GM13977 (cell line): ENCODE measurements around the gene LYRM2.

ENCODE experiments used
- DNase-seq: peaks from one replicate; pipeline ENCODE4 v3.0.0; 2012; ENCODE audit warnings: low spot score
- CTCF ChIP-seq: IDR thresholded peaks from 2 replicates; pipeline ENCODE4 v1.5.1; 2012; ENCODE audit warnings: mild to moderate bottlenecking, control low read depth; ENCODE audit not compliant: insufficient read depth; ENCODE audit errors: extremely low read depth, missing control alignments
- in situ Hi-C: fragments of 300-500 bp; cut with MboI; formaldehyde crosslinking; loops from one replicate; pipeline ENCODE4 v1.12.0; 2022; ENCODE audit warnings: low sequenced_read_pairs, low pct_unique_long_range_greater_than_20kb, mixed read lengths, inconsistent platforms; ENCODE audit not compliant: unreplicated experiment

The LYRM2 gene

GRCh38 chr6:89612121-89612520, 26.4 kb downstream of the LYRM2 start:
- DNase-seq: no peak
- no peak for TF ChIP-seq CTCF
- in situ Hi-C loops: no loop called here

GRCh38 chr6:89611666-89612065, 26.9 kb downstream of the LYRM2 start:
- no peak for TF ChIP-seq CTCF
- in situ Hi-C loops: no loop called here
- DNase-seq: no peak

GRCh38 chr6:89610149-89610642, 28.4 kb downstream of the LYRM2 start:
- peak; percentile 87 for TF ChIP-seq CTCF
- in situ Hi-C loops: no loop called here
- peak; percentile 72 for DNase-seq

- in situ Hi-C loops: loop anchor here (10.0 kb wide), 1 partner anchor 171 kb away; the partner anchor contains the start of gene ANKRD6
- no peak for TF ChIP-seq CTCF
- DNase-seq: no peak
Observed at GRCh38 chr6:89605861-89606260, 32.7 kb downstream of the LYRM2 start.

GRCh38 chr6:89604653-89605052, 33.9 kb downstream of the LYRM2 start:
- in situ Hi-C loops: loop anchor here (10.0 kb wide), 1 partner anchor 170 kb away; the partner anchor contains the start of gene ANKRD6
- no peak for TF ChIP-seq CTCF

GRCh38 chr6:89602166-89602565, 36.4 kb downstream of the LYRM2 start:
- TF ChIP-seq CTCF: no peak
- in situ Hi-C loops: loop anchor here (10.0 kb wide), 1 partner anchor 167 kb away; the partner anchor contains the start of gene ANKRD6
- no peak for DNase-seq

More at GRCh38 chr6:89604653-89605052, 33.9 kb downstream of the LYRM2 start:
- DNase-seq: no peak
